ENCODE data around the gene EDEM2. TPM values are rescaled to one million over a fixed set of nuclear protein-coding genes. Genes with fewer than 3 reads are reported as not detected.
A peak's percentile ranks its signal among the peaks of the same experiment; 100 is the strongest.

Gene EDEM2
- total and polyA plus RNA-seq, 2 of the 13 experiments (the other 11 are each of a cell fraction or from before 2014, with no cell fraction given), result 33.1 to 46.9 TPM

DNA sequence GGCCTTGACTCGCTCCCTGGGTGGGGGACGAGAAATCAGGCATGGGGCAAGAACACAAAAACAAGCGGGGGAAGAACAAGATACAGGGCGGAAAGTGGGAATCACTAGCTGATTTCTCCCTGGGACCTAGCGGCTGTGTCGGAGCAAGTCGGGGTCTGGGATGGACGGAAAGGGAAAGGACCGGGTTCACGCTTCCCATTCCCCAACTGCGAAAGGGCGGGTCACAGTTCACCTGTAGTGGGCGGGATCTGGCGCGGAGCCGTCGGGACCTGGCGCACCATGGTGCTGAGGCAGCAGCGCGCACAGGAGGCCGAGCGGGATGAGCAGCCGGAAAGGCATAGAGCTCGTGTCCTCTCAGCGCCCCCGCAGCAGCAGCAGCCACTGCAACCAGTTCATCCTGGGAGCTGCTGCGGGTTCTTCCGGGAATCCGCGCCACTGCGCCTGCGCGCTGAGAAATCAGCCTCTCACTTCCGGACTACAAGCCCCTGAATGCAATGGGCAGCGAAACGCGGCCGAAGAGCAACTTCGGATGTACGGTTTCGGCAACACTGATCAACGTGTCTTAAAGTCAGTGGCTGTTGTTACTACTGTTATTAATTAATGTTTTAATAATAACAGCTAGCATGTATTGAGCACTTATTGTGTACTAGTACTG lies at the start of gene EDEM2 (continued):
- TF ChIP-seq ZNF263 (CRISPR knock-in tag; IDR thresholded peaks at IDR 0.05) (peak; percentile 79), CHCHD3 (CRISPR knock-in tag; IDR thresholded peaks at IDR 0.05) (no peak), HNF4G (IDR thresholded peaks at IDR 0.05; ENCODE audit: borderline replicate concordance, low read depth, low read length) (peak; percentile 79), HNF4G (CRISPR knock-in tag; IDR thresholded peaks at IDR 0.05; ENCODE audit: borderline replicate concordance, low read depth) (peak; percentile 74; the same call in 1 of the 2 replicates), HNRNPUL1 (IDR thresholded peaks at IDR 0.05; ENCODE audit: low read depth, low read length) (no peak), TMF1 (CRISPR knock-in tag; IDR thresholded peaks at IDR 0.05; ENCODE audit: low read depth) (no peak; the same call in 1 of the 2 replicates), ZNF160 (CRISPR knock-in tag; IDR thresholded peaks at IDR 0.05) (peak; percentile 53; the same call in 1 of the 2 replicates), ZNF780A (CRISPR knock-in tag; IDR thresholded peaks at IDR 0.05) (no peak), ZNF235 (CRISPR knock-in tag; IDR thresholded peaks at IDR 0.05; ENCODE audit: borderline replicate concordance) (peak; percentile 23; the same call in 1 of the 2 replicates), SOX6 (IDR thresholded peaks at IDR 0.05) (no peak), SOX6 (CRISPR knock-in tag; IDR thresholded peaks at IDR 0.05) (peak; percentile 75), ATM (IDR thresholded peaks at IDR 0.05; ENCODE audit: borderline replicate concordance) (no peak), SMAD3 (CRISPR knock-in tag; IDR thresholded peaks at IDR 0.05) (peak; percentile 41; the same call in 1 of the 2 replicates), ZNF614 (CRISPR knock-in tag; IDR thresholded peaks at IDR 0.05; ENCODE audit: borderline replicate concordance) (peak; percentile 45), SRSF1 (optimal IDR thresholded peaks at IDR 0.05; ENCODE audit: low read depth, low read length) (no peak), ZNF343 (CRISPR knock-in tag; IDR thresholded peaks at IDR 0.05) (peak; percentile 97)
- TF ChIP-seq, protein P1, sequence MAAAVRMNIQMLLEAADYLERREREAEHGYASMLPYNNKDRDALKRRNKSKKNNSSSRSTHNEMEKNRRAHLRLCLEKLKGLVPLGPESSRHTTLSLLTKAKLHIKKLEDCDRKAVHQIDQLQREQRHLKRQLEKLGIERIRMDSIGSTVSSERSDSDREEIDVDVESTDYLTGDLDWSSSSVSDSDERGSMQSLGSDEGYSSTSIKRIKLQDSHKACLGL (CRISPR knock-in tag; IDR thresholded peaks at IDR 0.05), result peak; percentile 90
- TF ChIP-seq, protein P2, sequence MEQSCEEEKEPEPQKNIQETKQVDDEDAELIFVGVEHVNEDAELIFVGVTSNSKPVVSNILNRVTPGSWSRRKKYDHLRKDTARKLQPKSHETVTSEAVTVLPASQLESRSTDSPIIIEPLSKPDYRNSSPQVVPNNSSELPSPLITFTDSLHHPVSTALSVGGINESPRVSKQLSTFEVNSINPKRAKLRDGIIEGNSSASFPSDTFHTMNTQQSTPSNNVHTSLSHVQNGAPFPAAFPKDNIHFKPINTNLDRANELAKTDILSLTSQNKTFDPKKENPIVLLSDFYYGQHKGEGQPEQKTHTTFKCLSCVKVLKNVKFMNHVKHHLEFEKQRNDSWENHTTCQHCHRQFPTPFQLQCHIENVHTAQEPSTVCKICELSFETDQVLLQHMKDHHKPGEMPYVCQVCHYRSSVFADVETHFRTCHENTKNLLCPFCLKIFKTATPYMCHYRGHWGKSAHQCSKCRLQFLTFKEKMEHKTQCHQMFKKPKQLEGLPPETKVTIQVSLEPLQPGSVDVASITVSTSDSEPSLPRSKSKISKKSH (CRISPR knock-in tag; IDR thresholded peaks at IDR 0.05; ENCODE audit: borderline replicate concordance), result peak; percentile 92; the same call in 1 of the 2 replicates
- TF ChIP-seq, protein P3, sequence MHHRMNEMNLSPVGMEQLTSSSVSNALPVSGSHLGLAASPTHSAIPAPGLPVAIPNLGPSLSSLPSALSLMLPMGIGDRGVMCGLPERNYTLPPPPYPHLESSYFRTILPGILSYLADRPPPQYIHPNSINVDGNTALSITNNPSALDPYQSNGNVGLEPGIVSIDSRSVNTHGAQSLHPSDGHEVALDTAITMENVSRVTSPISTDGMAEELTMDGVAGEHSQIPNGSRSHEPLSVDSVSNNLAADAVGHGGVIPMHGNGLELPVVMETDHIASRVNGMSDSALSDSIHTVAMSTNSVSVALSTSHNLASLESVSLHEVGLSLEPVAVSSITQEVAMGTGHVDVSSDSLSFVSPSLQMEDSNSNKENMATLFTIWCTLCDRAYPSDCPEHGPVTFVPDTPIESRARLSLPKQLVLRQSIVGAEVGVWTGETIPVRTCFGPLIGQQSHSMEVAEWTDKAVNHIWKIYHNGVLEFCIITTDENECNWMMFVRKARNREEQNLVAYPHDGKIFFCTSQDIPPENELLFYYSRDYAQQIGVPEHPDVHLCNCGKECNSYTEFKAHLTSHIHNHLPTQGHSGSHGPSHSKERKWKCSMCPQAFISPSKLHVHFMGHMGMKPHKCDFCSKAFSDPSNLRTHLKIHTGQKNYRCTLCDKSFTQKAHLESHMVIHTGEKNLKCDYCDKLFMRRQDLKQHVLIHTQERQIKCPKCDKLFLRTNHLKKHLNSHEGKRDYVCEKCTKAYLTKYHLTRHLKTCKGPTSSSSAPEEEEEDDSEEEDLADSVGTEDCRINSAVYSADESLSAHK (CRISPR knock-in tag; IDR thresholded peaks at IDR 0.05; ENCODE audit: borderline replicate concordance), result no peak
- TF ChIP-seq, protein P4, sequence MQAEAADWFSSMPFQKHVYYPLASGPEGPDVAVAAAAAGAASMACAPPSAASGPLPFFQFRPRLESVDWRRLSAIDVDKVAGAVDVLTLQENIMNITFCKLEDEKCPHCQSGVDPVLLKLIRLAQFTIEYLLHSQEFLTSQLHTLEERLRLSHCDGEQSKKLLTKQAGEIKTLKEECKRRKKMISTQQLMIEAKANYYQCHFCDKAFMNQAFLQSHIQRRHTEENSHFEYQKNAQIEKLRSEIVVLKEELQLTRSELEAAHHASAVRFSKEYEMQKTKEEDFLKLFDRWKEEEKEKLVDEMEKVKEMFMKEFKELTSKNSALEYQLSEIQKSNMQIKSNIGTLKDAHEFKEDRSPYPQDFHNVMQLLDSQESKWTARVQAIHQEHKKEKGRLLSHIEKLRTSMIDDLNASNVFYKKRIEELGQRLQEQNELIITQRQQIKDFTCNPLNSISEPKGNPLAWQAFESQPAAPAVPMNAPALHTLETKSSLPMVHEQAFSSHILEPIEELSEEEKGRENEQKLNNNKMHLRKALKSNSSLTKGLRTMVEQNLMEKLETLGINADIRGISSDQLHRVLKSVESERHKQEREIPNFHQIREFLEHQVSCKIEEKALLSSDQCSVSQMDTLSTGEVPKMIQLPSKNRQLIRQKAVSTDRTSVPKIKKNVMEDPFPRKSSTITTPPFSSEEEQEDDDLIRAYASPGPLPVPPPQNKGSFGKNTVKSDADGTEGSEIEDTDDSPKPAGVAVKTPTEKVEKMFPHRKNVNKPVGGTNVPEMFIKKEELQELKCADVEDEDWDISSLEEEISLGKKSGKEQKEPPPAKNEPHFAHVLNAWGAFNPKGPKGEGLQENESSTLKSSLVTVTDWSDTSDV (CRISPR knock-in tag; IDR thresholded peaks at IDR 0.05), result peak; percentile 85; the same call in 1 of the 2 replicates
- TF ChIP-seq, protein P5, sequence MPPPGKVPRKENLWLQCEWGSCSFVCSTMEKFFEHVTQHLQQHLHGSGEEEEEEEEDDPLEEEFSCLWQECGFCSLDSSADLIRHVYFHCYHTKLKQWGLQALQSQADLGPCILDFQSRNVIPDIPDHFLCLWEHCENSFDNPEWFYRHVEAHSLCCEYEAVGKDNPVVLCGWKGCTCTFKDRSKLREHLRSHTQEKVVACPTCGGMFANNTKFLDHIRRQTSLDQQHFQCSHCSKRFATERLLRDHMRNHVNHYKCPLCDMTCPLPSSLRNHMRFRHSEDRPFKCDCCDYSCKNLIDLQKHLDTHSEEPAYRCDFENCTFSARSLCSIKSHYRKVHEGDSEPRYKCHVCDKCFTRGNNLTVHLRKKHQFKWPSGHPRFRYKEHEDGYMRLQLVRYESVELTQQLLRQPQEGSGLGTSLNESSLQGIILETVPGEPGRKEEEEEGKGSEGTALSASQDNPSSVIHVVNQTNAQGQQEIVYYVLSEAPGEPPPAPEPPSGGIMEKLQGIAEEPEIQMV (CRISPR knock-in tag; IDR thresholded peaks at IDR 0.05; ENCODE audit: low read depth), result peak; percentile 78

Data from HepG2 (cell line).